ENCODE results near the gene DNAH14. TPM values are rescaled to one million over a fixed set of nuclear protein-coding genes. Genes with fewer than 3 reads are reported as not detected.

DNAH14 gene
- total and polyA plus RNA-seq, 2 of the 8 experiments (the other 6 are each of a cell fraction or from before 2014, with no cell fraction given) = 8.4 to 40.7 TPM

- H2BK5ac ChIP-seq (ENCODE audit: low read depth, low read length) = no peak overlapping the region
- FAIRE-seq (no peak), DNase-seq (ENCODE audit: low read depth in 1 of 2, low spot score in 2 of 2) (no peak)
- H3K27me3 ChIP-seq (replicated peaks in 1 of 4; ENCODE audit: control insufficient read depth in 3 of 4, extremely low read depth in 1 of 4, insufficient read depth in 3 of 4, low read length in 3 of 4) = no peaks in the 10 kb centered on the region
- H3K4ac ChIP-seq (replicated peaks; ENCODE audit: insufficient read length, low read depth, low read length) = no peak overlapping the region
- H2BK20ac ChIP-seq (ENCODE audit: low read length) = no peak overlapping the region
- no peaks in the 10 kb centered on the region for H3K23me2 ChIP-seq (ENCODE audit: low read depth, low read length)
- H3K27ac ChIP-seq (ENCODE audit: low read depth, low read length) = no peak overlapping the region
- no peaks in the 10 kb centered on the region for H3K79me2 ChIP-seq (ENCODE audit: control insufficient read depth in 1 of 2, insufficient read depth in 2 of 2, low read length in 2 of 2)
- H3K4me2 ChIP-seq (ENCODE audit: insufficient read depth in 1 of 2, low read depth in 2 of 2, low read length in 2 of 2) = no peak overlapping the region
- no peaks in the 10 kb centered on the region for H4K20me1 ChIP-seq (replicated peaks in 1 of 2; ENCODE audit: control insufficient read depth in 1 of 2, insufficient read depth in 2 of 2, low read length in 2 of 2)
- H4K91ac ChIP-seq (replicated peaks; ENCODE audit: insufficient read length, low read length) = no peak overlapping the region
- H2BK12ac ChIP-seq (ENCODE audit: low read depth, low read length) = no peak overlapping the region
- no peaks in the 10 kb centered on the region for H3K36me3 ChIP-seq (ENCODE audit: control insufficient read depth in 2 of 4, insufficient read depth in 4 of 4, low read length in 3 of 4)
- H3K79me1 ChIP-seq (ENCODE audit: low read depth, low read length) = no peaks in the 10 kb centered on the region
- H3K56ac ChIP-seq (replicated peaks; ENCODE audit: insufficient read length, low read depth, low read length) = no peak overlapping the region
- H4K5ac ChIP-seq (ENCODE audit: insufficient read length, low read depth, low read length) = no peak overlapping the region
- H3K23ac ChIP-seq (ENCODE audit: insufficient read length) = no peak overlapping the region
- H2AK5ac ChIP-seq (ENCODE audit: low read depth, low read length) = no peak overlapping the region
- no peaks in the 10 kb centered on the region for H3K4me1 ChIP-seq (replicated peaks in 1 of 4; ENCODE audit: control insufficient read depth in 3 of 4, insufficient read depth in 4 of 4, low read length in 3 of 4)
- H3K9me3 ChIP-seq (ENCODE audit: insufficient read depth in 2 of 2, low read depth in 1 of 2, low read length in 1 of 2) = no peaks in the 10 kb centered on the region; a peak in 1 of 4 replicates
- H3K14ac ChIP-seq (ENCODE audit: insufficient read length) = no peak overlapping the region
- no peak overlapping the region for H3K9ac ChIP-seq (replicated peaks in 1 of 4; ENCODE audit: extremely low read depth in 1 of 4, low read depth in 3 of 4, low read length in 3 of 4)
- H2AFZ ChIP-seq (ENCODE audit: low read length) = no peak overlapping the region
- H3K4me3 ChIP-seq (ENCODE audit: extremely low read depth in 1 of 4, insufficient read depth in 2 of 4, low read depth in 3 of 4, low read length in 4 of 4) = no peak overlapping the region
- no peak overlapping the region for H2BK15ac ChIP-seq (ENCODE audit: low read length)
- H3K18ac ChIP-seq (ENCODE audit: extremely low read depth, low read length) = no peak overlapping the region
- H2BK120ac ChIP-seq (replicated peaks; ENCODE audit: low read depth, low read length) = no peak overlapping the region
- POLR2A ChIA-PET (ENCODE audit: partially characterized antibody) = no interaction called here
- H4K8ac ChIP-seq (ENCODE audit: extremely low read depth, insufficient read depth, low read length) = no peak overlapping the region
- CTCF ChIA-PET (ENCODE audit: partially characterized antibody) = no interaction called here
- no peak for TF ChIP-seq KDM4A (IDR thresholded peaks at IDR 0.05; ENCODE audit: low read depth, low read length, severe bottlenecking)
- TF ChIP-seq GABPA (IDR thresholded peaks at IDR 0.05; ENCODE audit: borderline replicate concordance, insufficient read depth, low read length) = no peak
- no peak for TF ChIP-seq TBP (IDR thresholded peaks at IDR 0.05; ENCODE audit: low read depth, low read length)
- TF ChIP-seq POLR2A (IDR thresholded peaks at IDR 0.05; ENCODE audit: control extremely low read depth in 1 of 2, low read depth in 2 of 2, low read length in 2 of 2) = no peak
- TF ChIP-seq CHD2 (IDR thresholded peaks at IDR 0.05; ENCODE audit: low read length) = no peak
- TF ChIP-seq EZH2 (IDR thresholded peaks at IDR 0.05; ENCODE audit: low read depth, low read length, severe bottlenecking) = no peak
- no peak for TF ChIP-seq PHF8 (conservative IDR thresholded peaks at IDR 0.05; ENCODE audit: low read depth, low read length)
- no peak for TF ChIP-seq JUND (IDR thresholded peaks at IDR 0.05; ENCODE audit: low read length)
- TF ChIP-seq HDAC2 (IDR thresholded peaks at IDR 0.05; ENCODE audit: borderline replicate concordance in 1 of 2, low read depth in 2 of 2, low read length in 2 of 2) = no peak
- TF ChIP-seq SIRT6 (IDR thresholded peaks at IDR 0.05; ENCODE audit: low read length) = no peak
- TF ChIP-seq ZNF274 (IDR thresholded peaks at IDR 0.05; ENCODE audit: borderline replicate concordance, extremely low read depth, low read length) = no peak
- TF ChIP-seq SP1 (IDR thresholded peaks at IDR 0.05; ENCODE audit: low read depth, low read length) = no peak
- TF ChIP-seq CTCF (IDR thresholded peaks at IDR 0.05; ENCODE audit: control extremely low read depth in 1 of 3, insufficient read depth in 1 of 3, low read depth in 1 of 3, low read length in 3 of 3) = no peak
Observed at GRCh38 chr1:225258811-225259210, 329.3 kb downstream of the DNAH14 start.

Measured in H1 (cell line).